ENCODE measurements around the gene SDK2.

SDK2 gene

GRCh38 chr17:73503560-73503959 is 140.7 kb downstream of the SDK2 start:
- DNase-seq (ENCODE audit: low read depth): no peak

- no peak for DNase-seq (ENCODE audit: low read depth)
Observed at GRCh38 chr17:73500414-73500999, 143.7 kb downstream of the SDK2 start.

- no peak for DNase-seq (ENCODE audit: low read depth)
Observed at GRCh38 chr17:73498886-73499554, 145.2 kb downstream of the SDK2 start.

GRCh38 chr17:73498176-73498575 is 146.1 kb downstream of the SDK2 start:
- no peak for DNase-seq (ENCODE audit: low read depth)

GRCh38 chr17:73497721-73498120 is 146.5 kb downstream of the SDK2 start:
- no peak for DNase-seq (ENCODE audit: low read depth)

DNA sequence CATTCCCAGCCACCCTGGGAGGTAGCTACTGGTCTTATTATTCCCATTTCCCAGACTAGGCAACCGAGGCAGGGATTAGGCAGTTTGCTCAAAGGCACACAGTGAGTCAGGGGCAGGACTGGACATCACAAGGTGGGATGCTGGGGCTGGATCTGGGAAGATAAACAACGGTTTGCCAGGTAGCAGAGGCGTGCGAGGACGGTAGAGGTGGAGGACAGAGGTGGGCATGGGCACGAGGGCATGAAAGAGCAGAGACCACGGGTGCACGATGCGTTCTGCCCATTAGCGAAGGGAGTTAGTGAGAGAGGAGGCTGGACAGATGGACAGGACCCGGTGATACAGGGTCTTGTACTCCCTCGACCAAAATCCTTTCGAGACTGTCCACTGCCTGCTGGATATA is 148.0 kb downstream of the SDK2 start:
- no peak for DNase-seq (ENCODE audit: low read depth)

- DNase-seq (ENCODE audit: low read depth): no peak
Observed at GRCh38 chr17:73495641-73496040, 148.6 kb downstream of the SDK2 start.

- no peak for DNase-seq (ENCODE audit: low read depth)
Observed at GRCh38 chr17:73494950-73495349, 149.3 kb downstream of the SDK2 start.

DNA sequence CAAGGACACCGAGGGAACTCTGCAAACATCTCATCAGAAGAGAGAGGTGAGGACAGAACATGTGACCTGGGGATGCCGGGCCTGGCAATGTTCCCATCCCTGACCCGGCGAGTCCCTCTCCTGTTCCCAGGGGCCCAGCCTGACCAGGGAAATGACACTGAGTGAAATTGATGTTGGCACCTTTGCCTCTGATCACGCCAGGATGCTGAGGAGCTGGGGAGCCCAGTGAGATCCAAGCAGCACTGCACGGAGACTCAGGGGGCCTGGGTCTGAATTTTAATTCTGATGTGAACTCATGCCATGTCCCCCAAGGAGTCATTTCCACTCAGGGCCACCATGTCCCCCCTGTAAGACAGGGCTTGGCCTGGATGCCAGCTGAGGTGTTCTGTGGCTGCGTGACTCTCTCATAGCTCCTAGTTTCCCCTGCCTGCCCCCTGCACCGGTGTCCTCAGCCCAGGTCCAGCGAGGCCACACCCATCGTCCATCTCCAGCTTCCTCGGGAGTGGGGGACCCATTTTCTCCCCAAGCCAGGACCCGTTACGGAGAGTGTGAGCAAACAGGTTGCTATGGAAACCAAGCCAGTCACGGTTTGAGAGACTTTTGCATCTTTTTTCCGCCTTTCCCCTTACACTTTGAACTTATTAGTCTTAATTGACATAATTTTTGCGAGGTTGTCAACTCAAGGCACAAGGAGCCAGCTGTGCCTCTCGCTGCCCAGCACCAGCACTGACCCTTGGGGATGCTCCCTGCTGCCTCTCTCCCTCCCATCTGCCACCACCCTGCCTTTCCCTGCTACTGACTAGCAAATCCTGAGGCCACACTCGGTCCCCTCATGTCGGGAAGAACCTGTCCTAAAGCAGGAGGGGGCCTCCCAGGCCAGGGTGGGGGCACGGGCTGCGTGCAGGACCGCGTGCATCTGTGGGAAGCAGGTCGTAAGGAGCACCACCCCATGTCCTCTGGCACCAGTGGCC is 150.0 kb downstream of the SDK2 start:
- no peak for DNase-seq (ENCODE audit: low read depth)

- DNase-seq (ENCODE audit: low read depth): no peak
Observed at GRCh38 chr17:73492821-73493814, 151.1 kb downstream of the SDK2 start.

DNA sequence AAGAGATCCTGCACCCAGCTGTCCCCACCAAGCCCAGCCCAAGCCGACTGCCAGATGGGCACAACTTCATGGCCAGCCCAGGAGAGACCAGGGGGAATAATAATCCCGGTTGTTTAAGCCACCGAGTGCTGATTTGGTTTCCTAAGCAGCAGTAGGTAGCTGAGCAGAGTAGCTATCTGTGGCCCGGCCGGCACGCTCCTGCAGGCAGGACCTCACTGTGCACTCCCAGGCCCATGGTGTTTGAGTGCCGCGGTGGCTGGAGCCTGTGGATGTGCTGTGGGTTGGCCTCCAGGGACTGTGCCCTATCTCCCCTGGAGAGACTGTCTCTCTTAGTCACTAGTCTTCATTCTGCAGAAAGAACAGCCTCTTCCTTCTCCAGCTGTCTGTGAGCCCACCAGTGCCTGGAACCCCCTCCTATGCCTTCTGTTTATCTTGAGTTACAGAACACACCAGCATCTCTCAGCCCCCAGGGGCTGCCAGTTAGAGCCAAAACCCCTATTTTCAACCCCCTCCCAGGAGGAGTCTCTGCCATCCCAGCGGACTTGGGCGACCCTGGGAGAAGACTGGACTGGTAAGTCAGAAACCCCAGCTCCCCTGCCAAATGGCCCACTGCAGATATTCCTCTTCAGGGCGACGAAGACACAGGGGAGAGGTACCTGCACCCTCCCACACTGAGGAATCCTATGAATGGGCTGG is 152.0 kb downstream of the SDK2 start:
- no peak for DNase-seq (ENCODE audit: low read depth)

GRCh38 chr17:73491648-73492047 is 152.6 kb downstream of the SDK2 start:
- DNase-seq (ENCODE audit: low read depth): no peak

DNA sequence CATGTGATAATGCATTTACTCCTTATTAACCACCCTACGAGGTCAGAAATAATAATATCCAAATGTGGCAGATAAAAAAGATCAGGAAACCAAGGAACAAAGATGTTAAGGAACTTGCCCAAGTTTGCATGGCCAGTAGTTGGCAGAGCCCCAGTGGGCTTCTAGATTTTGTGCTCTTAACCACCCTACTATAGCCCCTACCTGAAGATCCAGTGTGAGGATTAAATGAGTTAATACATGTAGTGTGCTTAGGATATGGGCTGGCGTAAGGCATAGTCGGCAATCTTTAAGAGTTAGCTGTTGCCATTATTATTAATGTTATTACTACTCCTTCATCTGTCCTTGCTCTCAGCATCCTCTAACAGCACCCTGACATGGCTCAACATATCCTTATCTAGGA is 153.4 kb downstream of the SDK2 start:
- no peak for DNase-seq (ENCODE audit: low read depth)

DNA sequence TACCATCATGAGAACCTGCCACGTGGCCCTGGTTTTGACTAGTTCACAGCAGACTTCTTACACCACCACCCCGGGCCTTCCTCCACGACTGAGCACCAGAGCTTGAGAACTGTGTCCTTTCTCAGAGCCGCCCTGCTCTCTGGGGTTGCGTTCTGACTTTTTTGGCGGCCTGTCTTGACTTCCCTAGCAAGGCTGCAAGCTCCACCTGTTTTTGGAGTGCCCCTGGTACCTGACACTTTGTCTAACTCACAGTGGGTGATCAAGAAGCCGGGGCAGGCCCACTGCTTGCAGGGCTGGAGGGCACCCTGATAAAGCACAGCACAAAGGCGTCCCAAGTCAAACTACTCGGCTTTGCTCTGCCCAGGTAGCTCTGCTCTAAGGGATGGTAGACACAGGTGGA is 154.3 kb downstream of the SDK2 start:
- no peak for DNase-seq (ENCODE audit: low read depth)

DNA sequence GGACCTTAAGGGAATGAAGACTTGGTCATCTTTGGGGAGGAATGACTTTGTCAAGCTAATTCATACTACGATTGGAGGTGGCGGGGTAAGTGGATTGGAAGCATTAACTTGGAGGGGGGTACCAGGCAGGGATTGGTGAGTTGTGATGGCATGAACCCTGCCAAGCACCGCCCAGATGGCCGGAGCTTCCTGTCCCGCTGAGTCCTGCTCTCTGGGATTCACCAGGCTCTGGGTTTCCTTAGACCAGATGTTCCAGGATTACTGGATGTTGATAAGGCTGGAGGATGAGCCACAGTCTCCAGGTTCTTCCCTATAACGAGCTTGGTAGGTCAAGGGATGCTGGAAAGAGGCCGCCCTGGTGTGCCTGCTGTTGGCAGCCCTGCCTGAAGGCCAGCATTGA is 154.9 kb downstream of the SDK2 start:
- DNase-seq (ENCODE audit: low read depth): no peak

DNA sequence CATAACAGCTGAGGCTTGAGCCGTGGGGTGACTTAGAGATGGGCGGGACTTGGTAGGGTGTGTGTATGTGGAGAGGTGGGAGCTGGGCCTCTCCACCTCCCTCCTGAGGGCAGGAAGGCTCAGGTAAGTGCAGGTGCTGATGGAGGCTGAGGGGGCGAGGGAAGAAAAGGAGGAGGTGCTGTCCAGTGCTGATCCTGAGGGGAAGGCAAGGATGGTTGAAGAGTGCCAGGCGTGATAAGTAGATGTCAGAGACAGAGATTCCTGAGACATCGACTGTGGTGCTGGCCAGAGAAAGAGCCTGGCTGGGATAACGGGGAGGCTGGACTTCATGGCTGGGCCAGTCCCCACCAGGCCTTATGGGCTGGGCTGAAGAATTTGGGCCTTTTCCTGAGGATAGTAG is 159.1 kb downstream of the SDK2 start:
- no peak for DNase-seq (ENCODE audit: low read depth)

GRCh38 chr17:73482894-73483293 is 161.4 kb downstream of the SDK2 start:
- no peak for DNase-seq (ENCODE audit: low read depth)

DNA sequence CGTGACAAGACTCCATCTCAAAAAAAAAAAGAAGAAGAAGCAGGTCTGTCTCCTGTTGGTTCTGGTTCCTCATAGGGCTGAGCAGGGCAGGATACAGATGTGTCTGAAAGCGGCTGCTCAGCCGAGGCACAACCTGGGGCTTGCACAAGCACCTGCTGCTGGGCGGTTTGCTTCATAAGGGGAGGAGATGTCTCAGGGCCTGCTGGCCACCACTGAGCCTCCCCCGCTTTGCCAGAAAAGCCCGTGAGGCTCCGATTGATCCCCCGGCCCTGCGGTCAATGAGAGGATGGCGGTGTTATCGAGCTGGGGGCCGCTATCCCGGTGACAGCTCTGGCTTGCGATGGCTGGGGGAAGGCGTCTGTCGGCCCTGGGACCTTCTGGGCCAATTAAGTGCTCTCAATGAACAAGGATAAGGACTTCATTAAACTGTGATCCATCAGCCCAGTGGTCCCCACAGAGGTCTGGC is 162.0 kb downstream of the SDK2 start:
- DNase-seq (ENCODE audit: low read depth): no peak

GRCh38 chr17:73481676-73482075 is 162.6 kb downstream of the SDK2 start:
- no peak for DNase-seq (ENCODE audit: low read depth)

- no peak for DNase-seq (ENCODE audit: low read depth)
Observed at GRCh38 chr17:73480740-73481139, 163.5 kb downstream of the SDK2 start.
